ENCODE data around the gene CATSPER4.

GRCh38 chr1:26145041-26145959 lies 45.1 kb upstream of the CATSPER4 start:
- TF ChIP-seq CTCF (CRISPR knock-in tag; IDR thresholded peaks at IDR 0.05) = peak; percentile 87
- no peak for TF ChIP-seq NBN (conservative IDR thresholded peaks at IDR 0.05)
